ENCODE measurements around the gene PPME1.

PPME1 gene

DNA sequence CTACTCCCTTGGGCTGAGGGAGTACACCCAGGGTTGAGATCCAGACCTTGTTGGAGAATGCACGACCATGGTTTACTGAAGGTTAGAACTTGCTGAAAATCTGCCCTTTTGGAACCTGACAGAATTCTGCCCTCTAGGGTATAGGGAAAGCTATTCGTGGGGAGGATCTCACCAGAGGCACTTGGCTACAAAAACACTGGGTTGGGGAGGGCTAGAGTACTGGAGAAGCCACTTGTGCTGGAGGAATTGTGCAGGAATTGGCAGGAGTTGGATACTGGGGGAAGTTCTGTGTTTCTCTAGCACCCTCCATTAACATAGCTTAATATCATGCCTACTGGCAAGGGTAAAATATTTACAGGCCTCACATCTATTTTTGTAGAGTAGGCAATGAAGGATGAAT is 55.8 kb downstream of the PPME1 start:
- peaks cover 34% of the 10 kb centered on the region for H3K36me3 ChIP-seq (ENCODE audit: control insufficient read depth, low read length)
- no peak overlapping the region for H3K4me3 ChIP-seq (ENCODE audit: low read length)
- H3K27ac ChIP-seq (ENCODE audit: low read depth, low read length) = no peak overlapping the region
- no peaks in the 10 kb centered on the region for H3K4me1 ChIP-seq (ENCODE audit: control insufficient read depth, low read length)
- no peak overlapping the region for H3K4me2 ChIP-seq (ENCODE audit: low read length)
- H4K20me1 ChIP-seq (ENCODE audit: control insufficient read depth, insufficient read depth, low read depth, low read length) = no peaks in the 10 kb centered on the region
- no peaks in the 10 kb centered on the region for H3K9me2 ChIP-seq (replicated peaks; ENCODE audit: control insufficient read depth, low read length)
- H3K79me2 ChIP-seq (ENCODE audit: control insufficient read depth, low read length) = no peaks in the 10 kb centered on the region
- no peaks in the 10 kb centered on the region for H3F3A ChIP-seq (ENCODE audit: control insufficient read depth, insufficient read depth)
- TF ChIP-seq EZH2phosphoT487 (IDR thresholded peaks at IDR 0.05; ENCODE audit: borderline replicate concordance, low read length) = no peak
- TF ChIP-seq, protein P1, sequence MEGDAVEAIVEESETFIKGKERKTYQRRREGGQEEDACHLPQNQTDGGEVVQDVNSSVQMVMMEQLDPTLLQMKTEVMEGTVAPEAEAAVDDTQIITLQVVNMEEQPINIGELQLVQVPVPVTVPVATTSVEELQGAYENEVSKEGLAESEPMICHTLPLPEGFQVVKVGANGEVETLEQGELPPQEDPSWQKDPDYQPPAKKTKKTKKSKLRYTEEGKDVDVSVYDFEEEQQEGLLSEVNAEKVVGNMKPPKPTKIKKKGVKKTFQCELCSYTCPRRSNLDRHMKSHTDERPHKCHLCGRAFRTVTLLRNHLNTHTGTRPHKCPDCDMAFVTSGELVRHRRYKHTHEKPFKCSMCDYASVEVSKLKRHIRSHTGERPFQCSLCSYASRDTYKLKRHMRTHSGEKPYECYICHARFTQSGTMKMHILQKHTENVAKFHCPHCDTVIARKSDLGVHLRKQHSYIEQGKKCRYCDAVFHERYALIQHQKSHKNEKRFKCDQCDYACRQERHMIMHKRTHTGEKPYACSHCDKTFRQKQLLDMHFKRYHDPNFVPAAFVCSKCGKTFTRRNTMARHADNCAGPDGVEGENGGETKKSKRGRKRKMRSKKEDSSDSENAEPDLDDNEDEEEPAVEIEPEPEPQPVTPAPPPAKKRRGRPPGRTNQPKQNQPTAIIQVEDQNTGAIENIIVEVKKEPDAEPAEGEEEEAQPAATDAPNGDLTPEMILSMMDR (IDR thresholded peaks at IDR 0.05; ENCODE audit: low read depth, low read length, poor library complexity, severe bottlenecking) = no peak
- H3K27me3 ChIP-seq (ENCODE audit: control insufficient read depth, low read length) = no peaks in the 10 kb centered on the region
- H3K9me3 ChIP-seq (ENCODE audit: control insufficient read depth, insufficient read depth, low read length) = no peaks in the 10 kb centered on the region; the same call in 1 of the 2 replicates

DNA sequence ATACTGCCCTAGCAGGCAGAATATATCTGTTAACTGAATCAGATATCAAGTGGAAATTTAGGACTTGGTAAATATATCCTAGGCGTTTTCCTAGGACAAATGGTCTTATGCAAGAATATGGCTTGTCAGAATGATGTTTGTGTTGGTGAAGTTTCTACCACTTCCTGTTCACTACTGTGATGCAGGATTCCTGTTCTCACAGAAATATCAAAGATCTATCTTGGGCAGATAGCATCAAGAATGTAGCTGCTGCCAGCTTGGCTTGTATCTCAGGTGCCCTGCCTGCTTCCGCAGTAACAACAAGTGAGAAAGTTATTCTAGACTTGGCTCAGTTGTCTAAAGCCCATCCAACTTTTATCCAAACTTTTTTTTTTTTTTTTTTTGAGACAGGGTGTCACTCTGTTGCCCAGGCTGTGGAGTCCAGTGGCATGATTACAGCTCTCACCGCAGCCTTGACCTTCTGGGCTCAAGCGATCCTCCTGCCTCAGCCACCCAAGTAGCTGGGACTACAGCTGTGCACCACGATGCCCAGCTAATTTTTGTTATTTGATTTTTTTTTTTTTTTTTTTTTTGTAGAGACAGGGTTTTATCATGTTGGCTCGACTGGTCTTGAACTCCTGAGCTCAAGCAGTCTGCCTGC is 61.3 kb downstream of the PPME1 start:
- H3F3A ChIP-seq (ENCODE audit: control insufficient read depth, insufficient read depth) = no peaks in the 10 kb centered on the region
- no peaks in the 10 kb centered on the region for H3K9me2 ChIP-seq (replicated peaks; ENCODE audit: control insufficient read depth, low read length)
- H3K36me3 ChIP-seq (ENCODE audit: control insufficient read depth, low read length) = peaks cover 54% of the 10 kb centered on the region
- no peaks in the 10 kb centered on the region for H3K27me3 ChIP-seq (ENCODE audit: control insufficient read depth, low read length)
- no peaks in the 10 kb centered on the region for H3K9me3 ChIP-seq (ENCODE audit: control insufficient read depth, insufficient read depth, low read length)
- no peaks in the 10 kb centered on the region for H3K4me1 ChIP-seq (ENCODE audit: control insufficient read depth, low read length)
- H3K79me2 ChIP-seq (ENCODE audit: control insufficient read depth, low read length) = no peaks in the 10 kb centered on the region
- H3K4me3 ChIP-seq (ENCODE audit: low read length) = no peak overlapping the region
- H3K4me2 ChIP-seq (ENCODE audit: low read length) = no peak overlapping the region
- no peaks in the 10 kb centered on the region for H4K20me1 ChIP-seq (ENCODE audit: control insufficient read depth, insufficient read depth, low read depth, low read length)
- no peak overlapping the region for H3K27ac ChIP-seq (ENCODE audit: low read depth, low read length)
- TF ChIP-seq, protein P1 (IDR thresholded peaks at IDR 0.05; ENCODE audit: low read depth, low read length, poor library complexity, severe bottlenecking) = no peak
- no peak for TF ChIP-seq EZH2phosphoT487 (IDR thresholded peaks at IDR 0.05; ENCODE audit: borderline replicate concordance, low read length)

DNA sequence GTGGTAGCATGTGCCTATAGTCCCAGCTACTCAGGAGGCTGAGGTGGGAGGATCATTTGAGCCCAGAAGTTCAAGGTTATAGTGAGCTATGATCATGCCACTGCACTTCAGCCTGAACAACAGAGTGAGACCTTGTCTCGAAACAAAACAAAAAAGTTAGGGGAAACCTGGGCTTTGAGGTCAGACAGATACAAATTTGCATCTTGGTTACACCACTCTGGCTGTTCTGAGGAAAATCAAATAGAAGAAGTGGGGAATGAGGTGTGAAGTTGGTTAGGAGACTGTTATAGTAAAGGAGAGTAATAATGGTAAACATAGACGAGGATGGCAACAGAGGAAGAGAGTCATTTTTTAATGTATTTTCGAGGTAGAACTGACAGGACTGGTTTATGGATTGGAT is 62.6 kb downstream of the PPME1 start:
- TF ChIP-seq, protein P1 (IDR thresholded peaks at IDR 0.05; ENCODE audit: low read depth, low read length, poor library complexity, severe bottlenecking) = no peak
- TF ChIP-seq EZH2phosphoT487 (IDR thresholded peaks at IDR 0.05; ENCODE audit: borderline replicate concordance, low read length) = no peak
- Histone ChIP-seq H4K20me1 (ENCODE audit: control insufficient read depth, insufficient read depth, low read depth, low read length) (no peaks in the 10 kb centered on the region), H3F3A (ENCODE audit: control insufficient read depth, insufficient read depth) (no peaks in the 10 kb centered on the region), H3K79me2 (ENCODE audit: control insufficient read depth, low read length) (no peaks in the 10 kb centered on the region), H3K27me3 (ENCODE audit: control insufficient read depth, low read length) (no peaks in the 10 kb centered on the region), H3K36me3 (ENCODE audit: control insufficient read depth, low read length) (peaks cover 65% of the 10 kb centered on the region), H3K4me1 (ENCODE audit: control insufficient read depth, low read length) (no peaks in the 10 kb centered on the region), H3K4me3 (ENCODE audit: low read length) (no peak overlapping the region), H3K9me3 (ENCODE audit: control insufficient read depth, insufficient read depth, low read length) (no peaks in the 10 kb centered on the region), H3K4me2 (ENCODE audit: low read length) (no peak overlapping the region), H3K27ac (ENCODE audit: low read depth, low read length) (no peak overlapping the region), H3K9me2 (replicated peaks; ENCODE audit: control insufficient read depth, low read length) (no peaks in the 10 kb centered on the region)
